Glutamatergic neuron (in vitro differentiated cells): ENCODE results near the gene SCUBE1. TPM values are rescaled to one million over a fixed set of nuclear protein-coding genes. Genes with fewer than 3 reads are reported as not detected.

Experiments
- DNase-seq: peaks from one replicate; pipeline ENCODE4 v3.0.0; 2022
- H3K27ac Mint-ChIP-seq: one replicate; pipeline ENCODE4 v1.8.0; 2020; ENCODE audit warnings: mild to moderate bottlenecking, mixed read lengths, inconsistent platforms; ENCODE audit not compliant: unreplicated experiment
- H3K27me3 Mint-ChIP-seq: one replicate; pipeline ENCODE4 v1.8.0; 2020; ENCODE audit warnings: mild to moderate bottlenecking, moderate library complexity, mixed read lengths, inconsistent platforms; ENCODE audit not compliant: unreplicated experiment
- H3K36me3 Mint-ChIP-seq: one replicate; pipeline ENCODE4 v1.8.0; 2020; ENCODE audit warnings: mild to moderate bottlenecking, mixed read lengths, inconsistent platforms; ENCODE audit not compliant: unreplicated experiment
- H3K4me1 Mint-ChIP-seq: one replicate; pipeline ENCODE4 v1.8.0; 2020; ENCODE audit warnings: mild to moderate bottlenecking, low read depth, mixed read lengths, inconsistent platforms; ENCODE audit not compliant: unreplicated experiment
- H3K4me3 Mint-ChIP-seq: one replicate; pipeline ENCODE4 v1.8.0; 2020; ENCODE audit warnings: mild to moderate bottlenecking, mixed read lengths, inconsistent platforms; ENCODE audit not compliant: unreplicated experiment
- H3K9me3 Mint-ChIP-seq: one replicate; pipeline ENCODE4 v1.8.0; 2020; ENCODE audit warnings: mild to moderate bottlenecking, moderate library complexity, mixed read lengths, inconsistent platforms; ENCODE audit not compliant: unreplicated experiment
- total RNA-seq: library from RNA; stranded (reverse); fragmentation: NEBNext Ultra II Directional; extraction: Animal tissue kit (Norgen Biotek cat#: 25700); gene quantifications from one replicate; pipeline ENCODE4 v1.2.1, GENCODE V29; 2021; ENCODE audit not compliant: unreplicated experiment
- TF ChIP-seq, protein P1 (sequence below): fragments of 200-600 bp; sonication (generic); IDR thresholded peaks from one replicate; pipeline ENCODE4 v1.5.0; 2021; ENCODE audit not compliant: partially characterized antibody, unreplicated experiment

SCUBE1 gene
- total RNA-seq, 1 donor from 2014 or later: 25.8 TPM

DNA sequence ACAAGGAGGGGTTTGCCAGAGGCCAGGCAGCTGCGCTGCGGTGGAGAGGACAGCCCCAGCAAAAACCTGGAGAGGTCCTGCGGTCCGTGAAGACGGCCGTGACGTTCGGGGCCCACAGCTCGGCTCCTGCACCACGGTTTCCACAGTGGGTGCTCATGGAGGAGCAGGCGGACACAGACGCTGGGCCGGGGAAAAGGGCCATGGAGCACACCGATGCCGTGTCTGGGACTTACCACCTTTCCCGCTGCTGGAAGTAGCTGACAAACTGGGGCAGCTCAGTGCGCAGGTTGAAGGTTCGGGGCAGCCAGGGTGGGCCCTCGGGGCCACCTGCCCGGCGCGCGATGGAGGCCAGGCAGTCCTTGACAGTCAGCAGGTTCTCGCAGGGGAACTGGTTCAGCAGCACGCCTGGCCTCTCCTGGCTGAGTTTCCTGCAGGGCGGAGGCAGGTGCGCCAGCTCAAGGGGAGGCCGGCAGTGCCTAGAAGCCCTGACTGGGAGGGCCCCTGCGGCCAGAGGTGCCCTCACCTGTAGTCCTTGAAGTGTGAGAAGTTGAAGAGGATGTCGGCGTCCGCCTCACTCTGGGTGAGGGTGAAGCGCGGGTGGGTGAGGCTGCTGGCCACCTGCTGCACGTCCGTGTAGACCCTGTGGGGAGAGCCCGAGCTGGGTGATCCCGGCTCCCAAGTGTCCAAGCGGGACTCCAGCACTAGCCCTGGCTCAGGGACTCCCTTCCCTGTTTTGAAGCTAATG lies 169.0 kb downstream of the SCUBE1 start:
- H3K27ac Mint-ChIP-seq: no peak overlapping the region
- H3K27me3 Mint-ChIP-seq: peaks cover 7% of the 10 kb centered on the region
- TF ChIP-seq, protein P1, sequence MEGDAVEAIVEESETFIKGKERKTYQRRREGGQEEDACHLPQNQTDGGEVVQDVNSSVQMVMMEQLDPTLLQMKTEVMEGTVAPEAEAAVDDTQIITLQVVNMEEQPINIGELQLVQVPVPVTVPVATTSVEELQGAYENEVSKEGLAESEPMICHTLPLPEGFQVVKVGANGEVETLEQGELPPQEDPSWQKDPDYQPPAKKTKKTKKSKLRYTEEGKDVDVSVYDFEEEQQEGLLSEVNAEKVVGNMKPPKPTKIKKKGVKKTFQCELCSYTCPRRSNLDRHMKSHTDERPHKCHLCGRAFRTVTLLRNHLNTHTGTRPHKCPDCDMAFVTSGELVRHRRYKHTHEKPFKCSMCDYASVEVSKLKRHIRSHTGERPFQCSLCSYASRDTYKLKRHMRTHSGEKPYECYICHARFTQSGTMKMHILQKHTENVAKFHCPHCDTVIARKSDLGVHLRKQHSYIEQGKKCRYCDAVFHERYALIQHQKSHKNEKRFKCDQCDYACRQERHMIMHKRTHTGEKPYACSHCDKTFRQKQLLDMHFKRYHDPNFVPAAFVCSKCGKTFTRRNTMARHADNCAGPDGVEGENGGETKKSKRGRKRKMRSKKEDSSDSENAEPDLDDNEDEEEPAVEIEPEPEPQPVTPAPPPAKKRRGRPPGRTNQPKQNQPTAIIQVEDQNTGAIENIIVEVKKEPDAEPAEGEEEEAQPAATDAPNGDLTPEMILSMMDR: no peak
- DNase-seq: no peak
- H3K4me3 Mint-ChIP-seq: no peak overlapping the region
- no peaks in the 10 kb centered on the region for H3K4me1 Mint-ChIP-seq
- no peaks in the 10 kb centered on the region for H3K9me3 Mint-ChIP-seq
- H3K36me3 Mint-ChIP-seq: no peaks in the 10 kb centered on the region

DNA sequence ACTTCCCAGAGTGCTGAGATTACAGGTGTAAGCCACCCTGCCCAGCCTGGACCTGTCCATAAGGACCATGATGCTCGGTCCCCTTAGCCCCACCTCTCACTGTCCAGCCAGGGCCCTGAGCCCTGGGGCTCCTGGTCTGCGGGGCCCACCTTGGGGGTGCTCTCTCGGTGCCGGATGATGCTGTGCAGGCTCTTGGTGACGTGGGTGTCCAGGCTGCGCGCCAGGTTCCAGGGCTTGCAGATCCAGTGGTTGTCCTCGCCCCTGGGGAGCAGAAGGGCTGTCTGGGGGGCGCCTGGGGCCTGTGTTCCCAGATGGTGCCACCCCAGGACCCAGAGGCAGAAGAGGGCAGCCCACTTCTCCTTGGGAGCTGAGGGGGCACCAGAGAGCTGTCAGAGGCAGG lies 169.6 kb downstream of the SCUBE1 start:
- Mint-ChIP-seq H3K36me3 (no peaks in the 10 kb centered on the region), H3K27ac (no peak overlapping the region), H3K9me3 (no peaks in the 10 kb centered on the region), H3K4me1 (no peaks in the 10 kb centered on the region), H3K4me3 (no peak overlapping the region), H3K27me3 (peaks cover 7% of the 10 kb centered on the region)
- no peak for DNase-seq
- TF ChIP-seq, protein P1: no peak

DNA sequence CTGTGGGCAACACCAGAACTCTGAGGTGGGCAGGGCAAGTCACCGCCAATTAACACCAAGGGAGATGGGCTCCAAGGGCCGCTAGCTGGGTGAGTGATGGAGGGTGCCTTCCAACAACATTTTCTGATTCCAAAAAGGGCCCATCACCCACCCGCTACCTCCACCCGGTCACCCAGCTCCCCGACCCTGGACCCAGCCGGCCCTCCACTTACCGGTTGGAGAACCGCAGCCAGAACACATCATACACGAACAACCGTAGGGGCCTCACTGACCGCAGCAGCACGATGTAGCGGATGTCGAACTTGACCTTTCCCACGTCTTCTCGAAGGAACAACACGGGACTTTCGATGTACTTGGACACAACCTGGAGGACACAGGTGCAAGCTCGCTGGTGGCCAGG lies 171.0 kb downstream of the SCUBE1 start:
- DNase-seq: no peak
- Mint-ChIP-seq H3K9me3 (no peaks in the 10 kb centered on the region), H3K27ac (no peak overlapping the region), H3K36me3 (no peaks in the 10 kb centered on the region), H3K4me1 (no peaks in the 10 kb centered on the region), H3K27me3 (peaks cover 7% of the 10 kb centered on the region), H3K4me3 (no peak overlapping the region)
- TF ChIP-seq, protein P1: no peak

DNA sequence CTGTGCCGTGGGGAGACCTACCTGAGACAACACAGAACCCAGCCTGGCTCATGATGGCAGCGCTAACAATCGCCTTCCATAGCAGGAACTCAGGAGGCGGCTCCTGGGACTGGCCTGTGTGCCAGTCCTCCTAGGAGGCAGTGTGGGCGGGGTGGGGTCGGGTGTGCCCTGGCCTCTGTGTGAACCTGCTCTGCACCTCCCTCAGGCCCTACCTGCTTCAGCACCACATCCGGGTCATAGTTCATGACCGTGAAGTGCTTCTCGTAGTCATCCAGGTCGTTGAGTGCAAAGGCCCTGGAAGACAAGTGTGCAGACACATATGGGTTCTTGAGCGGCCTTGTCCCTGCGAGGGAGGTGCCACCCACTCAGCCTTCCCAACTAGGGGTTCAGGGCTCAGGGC lies 171.6 kb downstream of the SCUBE1 start:
- Mint-ChIP-seq H3K27ac (no peak overlapping the region), H3K36me3 (no peaks in the 10 kb centered on the region), H3K4me1 (no peaks in the 10 kb centered on the region), H3K27me3 (peaks cover 7% of the 10 kb centered on the region), H3K9me3 (no peaks in the 10 kb centered on the region), H3K4me3 (no peak overlapping the region)
- TF ChIP-seq, protein P1: no peak
- DNase-seq: no peak

DNA sequence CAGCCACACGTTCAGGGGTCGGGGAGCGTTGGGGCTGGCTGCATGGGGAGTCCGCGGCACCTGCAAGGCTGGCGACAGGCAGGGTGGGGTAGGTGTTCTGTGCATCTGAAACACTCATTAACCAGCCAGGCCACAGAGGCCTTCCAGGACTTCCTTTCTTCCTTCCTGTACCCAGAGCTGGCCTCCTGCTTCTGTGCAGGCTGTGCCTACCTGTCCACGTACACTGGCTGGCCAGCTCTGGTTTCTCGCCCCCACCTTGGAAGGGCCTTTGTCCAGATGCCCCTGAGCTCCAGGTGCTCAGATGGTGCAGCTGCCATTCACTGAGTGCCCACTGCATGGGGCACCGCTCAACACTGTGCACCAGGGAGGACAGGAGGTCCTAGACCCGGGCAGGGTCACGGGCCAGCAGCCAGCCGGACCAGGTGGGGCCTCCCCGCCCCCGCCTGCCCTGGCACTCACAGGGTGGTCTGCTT lies 172.1 kb downstream of the SCUBE1 start:
- DNase-seq: no peak
- Mint-ChIP-seq H3K4me3 (no peak overlapping the region), H3K4me1 (no peaks in the 10 kb centered on the region), H3K27ac (no peak overlapping the region), H3K27me3 (peaks cover 6% of the 10 kb centered on the region), H3K36me3 (no peaks in the 10 kb centered on the region), H3K9me3 (no peaks in the 10 kb centered on the region)
- TF ChIP-seq, protein P1: no peak
